SK-N-SH (cell line): ENCODE data around the gene RAB26. TPM values are rescaled to one million over a fixed set of nuclear protein-coding genes. Genes with fewer than 3 reads are reported as not detected.

ENCODE experiments used
- CTCF ChIA-PET: fragments of 300-600, 350-600 bp; formaldehyde crosslinking; extraction: SDS; loops from one replicate; lab custom pipeline; 2021; lab: Yijun Ruan, JAX
- POLR2A ChIA-PET: fragments of 350-600 bp; sonication (Branson Sonifier 250); formaldehyde crosslinking; extraction: SDS; loops from one replicate; lab custom pipeline; 2020; ENCODE audit warnings: antibody characterized with exemption, inconsistent platforms; lab: Yijun Ruan, JAX
- DNase-seq: peaks from one replicate; pipeline ENCODE4 v3.0.0; 2012
- H2AFZ ChIP-seq: fragments of 200-600 bp; sonication (generic); 2 replicates; pipeline ENCODE4 v1.8.1; 2016; ENCODE audit warnings: antibody characterized with exemption, mild to moderate bottlenecking, low read depth
- H3F3A ChIP-seq: fragments of 200-600 bp; sonication (generic); replicated peaks from 2 replicates; pipeline ENCODE3; 2016; ENCODE audit warnings: antibody characterized with exemption, mild to moderate bottlenecking; ENCODE audit not compliant: insufficient read depth
- H3K27ac ChIP-seq, 2 experiments: fragments of 200-500 bp in 1 of 2; fragments of 200-600 bp in 1 of 2; sonication (Bioruptor generic) in 1 of 2; sonication (generic), shearing (Covaris generic) in 1 of 2; 2 replicates each; pipeline versions ENCODE4 v1.5.1 to v1.6.1; 2014 to 2016; ENCODE audit warnings: low read depth in 2 of 2, inconsistent platforms in 1 of 2, low read length in 1 of 2, mild to moderate bottlenecking in 1 of 2, mixed read lengths in 1 of 2
- H3K27me3 ChIP-seq: fragments of 200-600 bp; sonication (generic), shearing (Covaris generic); 2 replicates; pipeline ENCODE4 v1.6.1; 2016; ENCODE audit warnings: mixed run types; ENCODE audit not compliant: insufficient read depth
- H3K36me3 ChIP-seq, 2 experiments: fragments of 200-500 bp in 1 of 2; fragments of 200-600 bp in 1 of 2; sonication (Bioruptor generic) in 1 of 2; sonication (generic) in 1 of 2; replicated peaks in 1 of 2; 2 replicates each; pipeline versions ENCODE3 to v1.5.1; 2014 to 2016; ENCODE audit warnings: low read length in 1 of 2, mild to moderate bottlenecking in 1 of 2; ENCODE audit not compliant: insufficient read depth in 2 of 2, control insufficient read depth in 1 of 2
- H3K4me1 ChIP-seq, 2 experiments: fragments of 200-500 bp in 1 of 2; fragments of 200-600 bp in 1 of 2; sonication (Bioruptor generic) in 1 of 2; sonication (generic), shearing (Covaris generic) in 1 of 2; 2 replicates each; pipeline versions ENCODE4 v1.5.1 to v1.6.1; 2014 to 2016; ENCODE audit warnings: low read depth in 1 of 2, low read length in 1 of 2, mixed run types in 1 of 2; ENCODE audit not compliant: insufficient read depth in 2 of 2, control insufficient read depth in 1 of 2
- H3K4me2 ChIP-seq: fragments of 200-600 bp; sonication (generic), shearing (Covaris generic); 2 replicates; pipeline ENCODE4 v1.6.1; 2017; ENCODE audit warnings: mixed run types
- H3K4me3 ChIP-seq, 2 experiments: fragments of 200-500 bp in 1 of 2; fragments of 200-600 bp in 1 of 2; sonication (Bioruptor generic) in 1 of 2; sonication (generic), shearing (Covaris generic) in 1 of 2; 2 replicates each; pipeline versions ENCODE4 v1.5.1 to v1.8.1; 2014 to 2016; ENCODE audit warnings: low read depth in 2 of 2, inconsistent platforms in 1 of 2, low read length in 1 of 2, mild to moderate bottlenecking in 1 of 2, mixed read lengths in 1 of 2, moderate library complexity in 1 of 2
- H3K79me2 ChIP-seq: fragments of 200-600 bp; sonication (generic); 2 replicates; pipeline ENCODE4 v1.8.1; 2017; ENCODE audit warnings: mild to moderate bottlenecking; ENCODE audit not compliant: insufficient read depth
- H3K9ac ChIP-seq: fragments of 200-600 bp; sonication (generic); 2 replicates; pipeline ENCODE4 v1.6.1; 2017; ENCODE audit warnings: mixed run types
- H3K9me2 ChIP-seq: fragments of 200-600 bp; sonication (generic); 2 replicates; pipeline ENCODE4 v1.6.1; 2017; ENCODE audit warnings: mixed run types
- H3K9me3 ChIP-seq: fragments of 200-600 bp; sonication (generic); 2 replicates; pipeline ENCODE4 v1.6.1; 2017; ENCODE audit warnings: mixed run types, mild to moderate bottlenecking, moderate library complexity
- H4K20me1 ChIP-seq: fragments of 200-600 bp; sonication (generic); 2 replicates; pipeline ENCODE4 v1.6.1; 2017; ENCODE audit warnings: mild to moderate bottlenecking, mixed run types; ENCODE audit not compliant: insufficient read depth
- CHD2 ChIP-seq: fragments of 150-350 bp; IDR thresholded peaks from 2 replicates; pipeline ENCODE4 v1.6.1; 2018; ENCODE audit warnings: low read length; ENCODE audit not compliant: partially characterized antibody
- ELF1 ChIP-seq: IDR thresholded peaks from 2 replicates; pipeline ENCODE4 v1.4.0; 2012
- EP300 ChIP-seq, 2 experiments: IDR thresholded peaks; 2 replicates each; pipeline versions ENCODE4 v1.4.0 to v1.6.1; 2012; ENCODE audit warnings: borderline replicate concordance in 1 of 2, low read depth in 1 of 2, low read length in 1 of 2
- FOXJ3 ChIP-seq: sonication (generic); formaldehyde crosslinking; IDR thresholded peaks from 2 replicates; pipeline ENCODE4 v1.5.1; 2020; ENCODE audit warnings: mild to moderate bottlenecking, missing genetic modification reagents
- GABPA ChIP-seq: IDR thresholded peaks from 2 replicates; pipeline ENCODE4 v1.4.0; 2012; ENCODE audit warnings: low read depth, mild to moderate bottlenecking
- JUND ChIP-seq: IDR thresholded peaks from 2 replicates; pipeline ENCODE4 v1.4.0; 2012
- MEF2A ChIP-seq: IDR thresholded peaks from 2 replicates; pipeline ENCODE4 v1.4.0; 2012; ENCODE audit warnings: low read depth, borderline replicate concordance
- MXI1 ChIP-seq: IDR thresholded peaks from 2 replicates; pipeline ENCODE4 v1.6.1; 2012; ENCODE audit warnings: mild to moderate bottlenecking, low read depth, low read length, improper control_type of control experiment
- POLR2AphosphoS5 ChIP-seq: IDR thresholded peaks from 2 replicates; pipeline ENCODE4 v1.6.1; 2012; ENCODE audit warnings: low read depth, low read length
- RCOR1 ChIP-seq: fragments of 150-350 bp; IDR thresholded peaks from 2 replicates; pipeline ENCODE4 v1.6.1; 2017; ENCODE audit warnings: antibody characterized with exemption, low read length
- RFX5 ChIP-seq: IDR thresholded peaks from 2 replicates; pipeline ENCODE4 v1.6.1; 2012; ENCODE audit warnings: mild to moderate bottlenecking, improper control_type of control experiment, low read length
- SIN3A ChIP-seq: IDR thresholded peaks from 2 replicates; pipeline ENCODE4 v1.6.1; 2012; ENCODE audit warnings: low read depth, mild to moderate bottlenecking, low read length, moderate library complexity, borderline replicate concordance
- TAF1 ChIP-seq: IDR thresholded peaks from 2 replicates; pipeline ENCODE4 v1.6.1; 2012; ENCODE audit warnings: low read depth, mild to moderate bottlenecking, low read length, moderate library complexity, borderline replicate concordance
- WGBS: methylation state at CpG from one replicate; pipeline ENCODE4 v1.1.6; 2017; ENCODE audit warnings: low lambda C conversion rate; 5-methylcytosine and 5-hydroxymethylcytosine counted together
- polyA plus RNA-seq, 3 experiments: library from polyadenylated mRNA; depleted of rRNA; stranded (reverse); fragments of >200 nt; gene quantifications; 2 replicates each; pipeline ENCODE4 v1.2.3, GENCODE V29; 2012
- TF ChIP-seq, protein P1 (sequence below): IDR thresholded peaks from 2 replicates; pipeline ENCODE4 v1.4.0; 2012; ENCODE audit warnings: low read depth, borderline replicate concordance
- TF ChIP-seq, protein P2 (sequence below): IDR thresholded peaks from 2 replicates; pipeline ENCODE4 v1.6.1; 2012; ENCODE audit warnings: mild to moderate bottlenecking, low read depth, low read length, moderate library complexity
- TF ChIP-seq, protein P3 (sequence below): IDR thresholded peaks from 2 replicates; pipeline ENCODE4 v1.4.0; 2012; ENCODE audit warnings: low read depth
- TF ChIP-seq, protein P4 (sequence below): fragments of 150-350 bp; IDR thresholded peaks from 2 replicates; pipeline ENCODE4 v1.6.1; 2016; ENCODE audit warnings: mild to moderate bottlenecking, low read depth, low read length
- TF ChIP-seq, protein P5 (sequence below): IDR thresholded peaks from 2 replicates; pipeline ENCODE4 v1.4.0; 2012; ENCODE audit warnings: low read depth, borderline replicate concordance
- TF ChIP-seq, protein P6 (sequence below): IDR thresholded peaks from 2 replicates; pipeline ENCODE4; 2012

RAB26 gene
- polyA plus RNA-seq, 1 of the 3 experiments (the other 2 are of a cell fraction) = 14.3 TPM

DNA sequence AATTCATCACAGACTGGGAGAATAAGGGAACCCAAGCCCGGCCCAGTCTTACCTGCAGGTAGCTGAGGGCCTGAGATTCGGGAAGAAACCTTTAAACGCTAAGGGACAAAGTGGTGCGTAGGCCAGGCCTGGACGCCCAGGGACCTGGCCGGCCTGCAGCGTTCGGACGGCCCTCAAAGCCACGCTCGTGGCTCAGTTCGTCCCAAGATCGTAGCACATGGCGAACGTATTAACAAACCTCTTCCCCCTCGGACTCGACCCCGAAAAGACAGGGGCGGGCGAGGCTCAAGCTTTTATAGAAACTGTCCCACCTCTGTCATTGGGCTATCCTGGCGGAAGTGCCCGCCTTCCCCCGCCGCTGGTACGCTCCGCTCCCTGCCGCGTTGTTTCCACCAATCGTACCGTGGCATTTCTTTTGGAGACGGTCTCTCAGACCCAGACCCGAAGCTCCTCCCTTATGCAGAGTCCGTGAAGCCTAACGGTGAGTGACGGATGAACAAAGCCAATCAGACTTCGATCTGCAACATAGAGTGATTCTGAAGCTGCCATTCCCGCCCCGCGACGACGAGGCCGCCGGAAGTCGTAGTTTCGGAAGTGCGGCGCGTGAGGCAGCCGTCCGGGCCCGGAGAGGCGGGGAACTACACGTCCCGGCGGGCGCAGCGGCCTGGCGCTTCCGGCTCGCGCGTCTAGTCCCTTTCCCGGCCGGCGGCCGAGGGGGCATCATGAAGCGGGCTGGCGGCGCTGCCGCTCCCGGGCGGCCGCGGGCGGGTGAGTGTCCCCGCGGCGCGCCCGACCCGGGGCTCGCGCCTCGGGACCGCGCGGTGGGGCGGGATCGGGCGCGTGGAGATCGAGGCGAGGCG, 6.9 kb downstream of the RAB26 start, which contains the start of gene TRAF7:
TSS of gene TRAF7 (plus strand) at position 692 of the 860 bp plus-strand sequence. CDS start 8,139 bp downstream, outside the sequence.
- Histone ChIP-seq H4K20me1 (peaks cover 81% of the 10 kb centered on the region), H3K27me3 (no peaks in the 10 kb centered on the region), H3F3A (peaks cover 32% of the 10 kb centered on the region), H3K4me1 (peaks cover 37 to 67% of the 10 kb centered on the region in 2 experiments; a peak in 3 of 4 replicates), H3K36me3 (peaks cover 27 to 34% of the 10 kb centered on the region in 2 experiments), H3K79me2 (peaks cover 92% of the 10 kb centered on the region), H3K9me2 (no peaks in the 10 kb centered on the region), H3K4me2 (peak within 1 kb of the TSS; percentile 96), H3K9ac (peak within 1 kb of the TSS; percentile 89), H3K27ac (peak within 1 kb of the TSS; percentile 61 to 89; a peak in 3 of 4 replicates), H3K9me3 (no peaks in the 10 kb centered on the region), H3K4me3 (peak within 1 kb of the TSS; percentile 100), H2AFZ (peak within 1 kb of the TSS; percentile 37; the same call in 1 of the 2 replicates)
- ChIA-PET POLR2A (interaction anchor here (0.5 to 1.8 kb wide), 43 partner anchors 9 to 680 kb away, joined by 3 to 18 read pairs (median 4); partner anchors contain the start of genes CASKIN1, CEMP1, ECI1 and FAHD1), CTCF (interaction anchor here (0.6 to 6.9 kb wide), 9 partner anchors 11 to 185 kb away, joined by 3 to 55 read pairs (median 3); partner anchors contain the start of genes ABCA3, ECI1, NTHL1 and TSC2)
- WGBS = under 1% methylated on average over 49 of the region's 94 CpGs
- TF ChIP-seq, protein P1, sequence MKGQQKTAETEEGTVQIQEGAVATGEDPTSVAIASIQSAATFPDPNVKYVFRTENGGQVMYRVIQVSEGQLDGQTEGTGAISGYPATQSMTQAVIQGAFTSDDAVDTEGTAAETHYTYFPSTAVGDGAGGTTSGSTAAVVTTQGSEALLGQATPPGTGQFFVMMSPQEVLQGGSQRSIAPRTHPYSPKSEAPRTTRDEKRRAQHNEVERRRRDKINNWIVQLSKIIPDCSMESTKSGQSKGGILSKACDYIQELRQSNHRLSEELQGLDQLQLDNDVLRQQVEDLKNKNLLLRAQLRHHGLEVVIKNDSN = no peak
- TF ChIP-seq, protein P2, sequence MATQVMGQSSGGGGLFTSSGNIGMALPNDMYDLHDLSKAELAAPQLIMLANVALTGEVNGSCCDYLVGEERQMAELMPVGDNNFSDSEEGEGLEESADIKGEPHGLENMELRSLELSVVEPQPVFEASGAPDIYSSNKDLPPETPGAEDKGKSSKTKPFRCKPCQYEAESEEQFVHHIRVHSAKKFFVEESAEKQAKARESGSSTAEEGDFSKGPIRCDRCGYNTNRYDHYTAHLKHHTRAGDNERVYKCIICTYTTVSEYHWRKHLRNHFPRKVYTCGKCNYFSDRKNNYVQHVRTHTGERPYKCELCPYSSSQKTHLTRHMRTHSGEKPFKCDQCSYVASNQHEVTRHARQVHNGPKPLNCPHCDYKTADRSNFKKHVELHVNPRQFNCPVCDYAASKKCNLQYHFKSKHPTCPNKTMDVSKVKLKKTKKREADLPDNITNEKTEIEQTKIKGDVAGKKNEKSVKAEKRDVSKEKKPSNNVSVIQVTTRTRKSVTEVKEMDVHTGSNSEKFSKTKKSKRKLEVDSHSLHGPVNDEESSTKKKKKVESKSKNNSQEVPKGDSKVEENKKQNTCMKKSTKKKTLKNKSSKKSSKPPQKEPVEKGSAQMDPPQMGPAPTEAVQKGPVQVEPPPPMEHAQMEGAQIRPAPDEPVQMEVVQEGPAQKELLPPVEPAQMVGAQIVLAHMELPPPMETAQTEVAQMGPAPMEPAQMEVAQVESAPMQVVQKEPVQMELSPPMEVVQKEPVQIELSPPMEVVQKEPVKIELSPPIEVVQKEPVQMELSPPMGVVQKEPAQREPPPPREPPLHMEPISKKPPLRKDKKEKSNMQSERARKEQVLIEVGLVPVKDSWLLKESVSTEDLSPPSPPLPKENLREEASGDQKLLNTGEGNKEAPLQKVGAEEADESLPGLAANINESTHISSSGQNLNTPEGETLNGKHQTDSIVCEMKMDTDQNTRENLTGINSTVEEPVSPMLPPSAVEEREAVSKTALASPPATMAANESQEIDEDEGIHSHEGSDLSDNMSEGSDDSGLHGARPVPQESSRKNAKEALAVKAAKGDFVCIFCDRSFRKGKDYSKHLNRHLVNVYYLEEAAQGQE = peak; percentile 77
- TF ChIP-seq, protein P3, sequence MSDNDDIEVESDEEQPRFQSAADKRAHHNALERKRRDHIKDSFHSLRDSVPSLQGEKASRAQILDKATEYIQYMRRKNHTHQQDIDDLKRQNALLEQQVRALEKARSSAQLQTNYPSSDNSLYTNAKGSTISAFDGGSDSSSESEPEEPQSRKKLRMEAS = peak; percentile 91
- TF ChIP-seq CHD2 (peak; percentile 65), GABPA (peak; percentile 85), TAF1 (peak; percentile 99), JUND (no peak), SIN3A (peak; percentile 98; the same call in 1 of the 2 replicates), RCOR1 (0 out of 2 replicates have a peak, but pooled peaks have one; percentile 12), EP300 (IDR thresholded peaks at IDR 0.05; ENCODE audit: borderline replicate concordance in 1 of 2, low read depth in 1 of 2, low read length in 1 of 2) (peak in 1 of 2 experiments; percentile 26; a peak in 1 of 4 replicates), ELF1 (peak; percentile 96), MXI1 (peak; percentile 96), FOXJ3 (no peak), RFX5 (peak; percentile 73; the same call in 1 of the 2 replicates), MEF2A (no peak), POLR2AphosphoS5 (peak; percentile 100)
- TF ChIP-seq, protein P4, sequence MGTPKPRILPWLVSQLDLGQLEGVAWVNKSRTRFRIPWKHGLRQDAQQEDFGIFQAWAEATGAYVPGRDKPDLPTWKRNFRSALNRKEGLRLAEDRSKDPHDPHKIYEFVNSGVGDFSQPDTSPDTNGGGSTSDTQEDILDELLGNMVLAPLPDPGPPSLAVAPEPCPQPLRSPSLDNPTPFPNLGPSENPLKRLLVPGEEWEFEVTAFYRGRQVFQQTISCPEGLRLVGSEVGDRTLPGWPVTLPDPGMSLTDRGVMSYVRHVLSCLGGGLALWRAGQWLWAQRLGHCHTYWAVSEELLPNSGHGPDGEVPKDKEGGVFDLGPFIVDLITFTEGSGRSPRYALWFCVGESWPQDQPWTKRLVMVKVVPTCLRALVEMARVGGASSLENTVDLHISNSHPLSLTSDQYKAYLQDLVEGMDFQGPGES = peak; percentile 58
- TF ChIP-seq, protein P5, sequence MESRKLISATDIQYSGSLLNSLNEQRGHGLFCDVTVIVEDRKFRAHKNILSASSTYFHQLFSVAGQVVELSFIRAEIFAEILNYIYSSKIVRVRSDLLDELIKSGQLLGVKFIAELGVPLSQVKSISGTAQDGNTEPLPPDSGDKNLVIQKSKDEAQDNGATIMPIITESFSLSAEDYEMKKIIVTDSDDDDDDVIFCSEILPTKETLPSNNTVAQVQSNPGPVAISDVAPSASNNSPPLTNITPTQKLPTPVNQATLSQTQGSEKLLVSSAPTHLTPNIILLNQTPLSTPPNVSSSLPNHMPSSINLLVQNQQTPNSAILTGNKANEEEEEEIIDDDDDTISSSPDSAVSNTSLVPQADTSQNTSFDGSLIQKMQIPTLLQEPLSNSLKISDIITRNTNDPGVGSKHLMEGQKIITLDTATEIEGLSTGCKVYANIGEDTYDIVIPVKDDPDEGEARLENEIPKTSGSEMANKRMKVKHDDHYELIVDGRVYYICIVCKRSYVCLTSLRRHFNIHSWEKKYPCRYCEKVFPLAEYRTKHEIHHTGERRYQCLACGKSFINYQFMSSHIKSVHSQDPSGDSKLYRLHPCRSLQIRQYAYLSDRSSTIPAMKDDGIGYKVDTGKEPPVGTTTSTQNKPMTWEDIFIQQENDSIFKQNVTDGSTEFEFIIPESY = peak; percentile 39; the same call in 1 of the 2 replicates
- TF ChIP-seq, protein P6, sequence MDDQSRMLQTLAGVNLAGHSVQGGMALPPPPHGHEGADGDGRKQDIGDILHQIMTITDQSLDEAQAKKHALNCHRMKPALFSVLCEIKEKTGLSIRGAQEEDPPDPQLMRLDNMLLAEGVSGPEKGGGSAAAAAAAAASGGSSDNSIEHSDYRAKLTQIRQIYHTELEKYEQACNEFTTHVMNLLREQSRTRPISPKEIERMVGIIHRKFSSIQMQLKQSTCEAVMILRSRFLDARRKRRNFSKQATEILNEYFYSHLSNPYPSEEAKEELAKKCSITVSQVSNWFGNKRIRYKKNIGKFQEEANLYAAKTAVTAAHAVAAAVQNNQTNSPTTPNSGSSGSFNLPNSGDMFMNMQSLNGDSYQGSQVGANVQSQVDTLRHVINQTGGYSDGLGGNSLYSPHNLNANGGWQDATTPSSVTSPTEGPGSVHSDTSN = peak; percentile 99
- peak; percentile 96 for DNase-seq
